ENCODE data around the gene NELL2. TPM values are rescaled to one million over a fixed set of nuclear protein-coding genes. Genes with fewer than 3 reads are reported as not detected.

Gene NELL2
- polyA plus RNA-seq, 2 of the 4 experiments (the other 2 are of a cell fraction): 0.16 TPM; not detected in 1

DNA sequence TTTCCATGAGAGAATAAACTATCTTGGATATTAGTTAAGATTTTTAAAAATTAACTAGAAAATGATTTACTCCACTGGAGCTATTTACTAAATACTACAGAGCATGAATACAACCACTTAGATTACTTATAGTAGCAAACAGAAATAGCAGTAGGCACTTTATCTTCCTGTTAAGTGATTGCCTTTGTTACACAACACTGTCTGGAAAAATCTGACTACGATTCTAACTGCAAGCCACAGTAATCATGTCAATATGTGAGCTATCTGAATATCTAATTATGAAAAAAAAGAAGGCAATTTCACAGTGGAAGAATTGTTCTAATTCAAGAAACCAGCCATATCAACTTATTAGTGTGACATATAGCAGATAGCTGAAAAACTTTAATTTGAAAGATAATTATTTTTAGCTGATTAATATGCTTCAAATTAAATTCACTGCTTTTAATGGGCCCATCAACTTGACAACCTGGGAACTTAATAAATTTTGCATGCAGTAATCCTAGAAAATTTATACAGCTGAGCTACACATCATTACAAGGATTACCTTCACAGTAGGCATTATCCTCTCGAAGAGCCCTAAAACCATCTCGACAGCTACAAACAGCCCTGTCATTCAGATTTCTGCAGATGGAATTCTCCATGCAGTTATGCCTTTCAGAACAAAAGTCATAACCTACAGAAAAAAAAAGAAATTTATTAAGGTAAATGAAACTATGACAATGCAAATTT, 172.8 kb downstream of the NELL2 start:
- ATAC-seq: no peak
- no peak for TF ChIP-seq KDM1A (IDR thresholded peaks at IDR 0.05; ENCODE audit: low read depth)
- TF ChIP-seq EHMT2 (IDR thresholded peaks at IDR 0.05; ENCODE audit: low read depth): no peak
- no peak for TF ChIP-seq CBX2 (IDR thresholded peaks at IDR 0.05; ENCODE audit: borderline replicate concordance, low read depth)
- TF ChIP-seq, protein P1, sequence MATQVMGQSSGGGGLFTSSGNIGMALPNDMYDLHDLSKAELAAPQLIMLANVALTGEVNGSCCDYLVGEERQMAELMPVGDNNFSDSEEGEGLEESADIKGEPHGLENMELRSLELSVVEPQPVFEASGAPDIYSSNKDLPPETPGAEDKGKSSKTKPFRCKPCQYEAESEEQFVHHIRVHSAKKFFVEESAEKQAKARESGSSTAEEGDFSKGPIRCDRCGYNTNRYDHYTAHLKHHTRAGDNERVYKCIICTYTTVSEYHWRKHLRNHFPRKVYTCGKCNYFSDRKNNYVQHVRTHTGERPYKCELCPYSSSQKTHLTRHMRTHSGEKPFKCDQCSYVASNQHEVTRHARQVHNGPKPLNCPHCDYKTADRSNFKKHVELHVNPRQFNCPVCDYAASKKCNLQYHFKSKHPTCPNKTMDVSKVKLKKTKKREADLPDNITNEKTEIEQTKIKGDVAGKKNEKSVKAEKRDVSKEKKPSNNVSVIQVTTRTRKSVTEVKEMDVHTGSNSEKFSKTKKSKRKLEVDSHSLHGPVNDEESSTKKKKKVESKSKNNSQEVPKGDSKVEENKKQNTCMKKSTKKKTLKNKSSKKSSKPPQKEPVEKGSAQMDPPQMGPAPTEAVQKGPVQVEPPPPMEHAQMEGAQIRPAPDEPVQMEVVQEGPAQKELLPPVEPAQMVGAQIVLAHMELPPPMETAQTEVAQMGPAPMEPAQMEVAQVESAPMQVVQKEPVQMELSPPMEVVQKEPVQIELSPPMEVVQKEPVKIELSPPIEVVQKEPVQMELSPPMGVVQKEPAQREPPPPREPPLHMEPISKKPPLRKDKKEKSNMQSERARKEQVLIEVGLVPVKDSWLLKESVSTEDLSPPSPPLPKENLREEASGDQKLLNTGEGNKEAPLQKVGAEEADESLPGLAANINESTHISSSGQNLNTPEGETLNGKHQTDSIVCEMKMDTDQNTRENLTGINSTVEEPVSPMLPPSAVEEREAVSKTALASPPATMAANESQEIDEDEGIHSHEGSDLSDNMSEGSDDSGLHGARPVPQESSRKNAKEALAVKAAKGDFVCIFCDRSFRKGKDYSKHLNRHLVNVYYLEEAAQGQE (IDR thresholded peaks at IDR 0.05): no peak
- TF ChIP-seq MYC (IDR thresholded peaks at IDR 0.05; ENCODE audit: borderline replicate concordance, low read length): no peak
- no peak for TF ChIP-seq HEYL (CRISPR knock-in tag; IDR thresholded peaks at IDR 0.05)
- no peak for TF ChIP-seq NPAS2 (CRISPR knock-in tag; IDR thresholded peaks at IDR 0.05; ENCODE audit: borderline replicate concordance)
- no peak for TF ChIP-seq JUNB (IDR thresholded peaks at IDR 0.05)
- TF ChIP-seq, protein P2, sequence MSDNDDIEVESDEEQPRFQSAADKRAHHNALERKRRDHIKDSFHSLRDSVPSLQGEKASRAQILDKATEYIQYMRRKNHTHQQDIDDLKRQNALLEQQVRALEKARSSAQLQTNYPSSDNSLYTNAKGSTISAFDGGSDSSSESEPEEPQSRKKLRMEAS (IDR thresholded peaks at IDR 0.05): no peak
- FAIRE-seq: no peak
- Histone ChIP-seq H3K4me1 (no peaks in the 10 kb centered on the region), H3K4me2 (no peak overlapping the region), H3K27ac (no peak overlapping the region), H3K4me3 (no peak overlapping the region), H3K9me3 (no peaks in the 10 kb centered on the region)
- POLR2A ChIA-PET: no interaction called here
- no peak for DNase-seq (ENCODE audit: low read depth in 1 of 2, low spot score in 1 of 2)
- 13% methylated on average over 3 of the region's 3 CpGs for WGBS (ENCODE audit: missing lambda C conversion rate)
- CTCF ChIA-PET: interaction anchor here (0.5 kb wide), 1 partner anchor 1090 kb away, joined by 3 read pairs; no protein-coding TSS in a partner anchor

DNA sequence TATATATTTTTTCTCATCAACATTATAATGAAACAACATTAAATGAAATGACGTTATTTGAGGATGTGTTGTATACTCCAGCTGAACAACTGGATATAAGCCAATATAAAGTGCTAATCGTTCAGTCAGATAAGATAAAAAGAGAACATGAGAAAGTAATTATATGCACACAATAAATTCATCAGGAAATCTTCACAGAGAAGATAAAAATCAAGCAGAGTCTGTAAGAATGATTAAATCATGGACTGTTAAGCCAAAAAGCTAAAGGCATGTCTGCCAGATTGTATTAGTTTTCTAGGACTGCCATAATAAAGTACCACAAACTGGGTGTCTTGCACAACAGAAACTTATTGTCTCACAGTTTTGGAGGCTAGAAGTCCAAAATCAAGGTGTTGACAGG, 178.6 kb downstream of the NELL2 start:
- no peak for ATAC-seq
- no peak overlapping the region for H3K4me3 ChIP-seq
- DNase-seq (ENCODE audit: low read depth in 1 of 2, low spot score in 1 of 2): no peak
- CTCF ChIA-PET: no interaction called here
- TF ChIP-seq JUN (IDR thresholded peaks at IDR 0.05) (no peak), PHF8 (IDR thresholded peaks at IDR 0.05; ENCODE audit: borderline replicate concordance, low read depth) (no peak), HOXA7 (CRISPR knock-in tag; IDR thresholded peaks at IDR 0.05) (no peak), ZNF302 (CRISPR knock-in tag; IDR thresholded peaks at IDR 0.05) (no peak), GATA3 (IDR thresholded peaks at IDR 0.05; ENCODE audit: borderline replicate concordance) (no peak), NR3C1 (IDR thresholded peaks at IDR 0.05) (no peak), RFX5 (IDR thresholded peaks at IDR 0.05) (no peak), TP53 (CRISPR knock-in tag; IDR thresholded peaks at IDR 0.05) (no peak), CEBPB (IDR thresholded peaks at IDR 0.05) (no peak), JUNB (IDR thresholded peaks at IDR 0.05) (no peak), EHMT2 (IDR thresholded peaks at IDR 0.05; ENCODE audit: low read depth) (no peak), ESRRA (IDR thresholded peaks at IDR 0.05; ENCODE audit: borderline replicate concordance, low read length) (no peak), SREBF2 (IDR thresholded peaks at IDR 0.05) (no peak)
- TF ChIP-seq, protein P3, sequence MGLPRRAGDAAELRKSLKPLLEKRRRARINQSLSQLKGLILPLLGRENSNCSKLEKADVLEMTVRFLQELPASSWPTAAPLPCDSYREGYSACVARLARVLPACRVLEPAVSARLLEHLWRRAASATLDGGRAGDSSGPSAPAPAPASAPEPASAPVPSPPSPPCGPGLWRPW (IDR thresholded peaks at IDR 0.05): no peak
- TF ChIP-seq, protein P4, sequence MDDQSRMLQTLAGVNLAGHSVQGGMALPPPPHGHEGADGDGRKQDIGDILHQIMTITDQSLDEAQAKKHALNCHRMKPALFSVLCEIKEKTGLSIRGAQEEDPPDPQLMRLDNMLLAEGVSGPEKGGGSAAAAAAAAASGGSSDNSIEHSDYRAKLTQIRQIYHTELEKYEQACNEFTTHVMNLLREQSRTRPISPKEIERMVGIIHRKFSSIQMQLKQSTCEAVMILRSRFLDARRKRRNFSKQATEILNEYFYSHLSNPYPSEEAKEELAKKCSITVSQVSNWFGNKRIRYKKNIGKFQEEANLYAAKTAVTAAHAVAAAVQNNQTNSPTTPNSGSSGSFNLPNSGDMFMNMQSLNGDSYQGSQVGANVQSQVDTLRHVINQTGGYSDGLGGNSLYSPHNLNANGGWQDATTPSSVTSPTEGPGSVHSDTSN (IDR thresholded peaks at IDR 0.05): no peak
- TF ChIP-seq, protein P5, sequence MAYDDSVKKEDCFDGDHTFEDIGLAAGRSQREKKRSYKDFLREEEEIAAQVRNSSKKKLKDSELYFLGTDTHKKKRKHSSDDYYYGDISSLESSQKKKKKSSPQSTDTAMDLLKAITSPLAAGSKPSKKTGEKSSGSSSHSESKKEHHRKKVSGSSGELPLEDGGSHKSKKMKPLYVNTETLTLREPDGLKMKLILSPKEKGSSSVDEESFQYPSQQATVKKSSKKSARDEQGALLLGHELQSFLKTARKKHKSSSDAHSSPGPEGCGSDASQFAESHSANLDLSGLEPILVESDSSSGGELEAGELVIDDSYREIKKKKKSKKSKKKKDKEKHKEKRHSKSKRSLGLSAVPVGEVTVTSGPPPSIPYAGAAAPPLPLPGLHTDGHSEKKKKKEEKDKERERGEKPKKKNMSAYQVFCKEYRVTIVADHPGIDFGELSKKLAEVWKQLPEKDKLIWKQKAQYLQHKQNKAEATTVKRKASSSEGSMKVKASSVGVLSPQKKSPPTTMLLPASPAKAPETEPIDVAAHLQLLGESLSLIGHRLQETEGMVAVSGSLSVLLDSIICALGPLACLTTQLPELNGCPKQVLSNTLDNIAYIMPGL (CRISPR knock-in tag; IDR thresholded peaks at IDR 0.05; ENCODE audit: borderline replicate concordance): no peak
- no peak overlapping the region for H3K4me2 ChIP-seq
- POLR2A ChIA-PET: no interaction called here
- no peaks in the 10 kb centered on the region for H3K4me1 ChIP-seq
- FAIRE-seq: no peak
- no peaks in the 10 kb centered on the region for H3K9me3 ChIP-seq
- H3K27ac ChIP-seq: no peak overlapping the region
- 3% methylated on average over 2 of the region's 2 CpGs for WGBS (ENCODE audit: missing lambda C conversion rate)

Data from A549 (cell line).